ENCODE data around the gene PADI2. TPM values are rescaled to one million over a fixed set of nuclear protein-coding genes. Genes with fewer than 3 reads are reported as not detected.

PADI2 gene
- total and polyA plus RNA-seq, 2 donors (not counting 3 experiments of a cell fraction or from before 2014, with no cell fraction given): not detected

DNA sequence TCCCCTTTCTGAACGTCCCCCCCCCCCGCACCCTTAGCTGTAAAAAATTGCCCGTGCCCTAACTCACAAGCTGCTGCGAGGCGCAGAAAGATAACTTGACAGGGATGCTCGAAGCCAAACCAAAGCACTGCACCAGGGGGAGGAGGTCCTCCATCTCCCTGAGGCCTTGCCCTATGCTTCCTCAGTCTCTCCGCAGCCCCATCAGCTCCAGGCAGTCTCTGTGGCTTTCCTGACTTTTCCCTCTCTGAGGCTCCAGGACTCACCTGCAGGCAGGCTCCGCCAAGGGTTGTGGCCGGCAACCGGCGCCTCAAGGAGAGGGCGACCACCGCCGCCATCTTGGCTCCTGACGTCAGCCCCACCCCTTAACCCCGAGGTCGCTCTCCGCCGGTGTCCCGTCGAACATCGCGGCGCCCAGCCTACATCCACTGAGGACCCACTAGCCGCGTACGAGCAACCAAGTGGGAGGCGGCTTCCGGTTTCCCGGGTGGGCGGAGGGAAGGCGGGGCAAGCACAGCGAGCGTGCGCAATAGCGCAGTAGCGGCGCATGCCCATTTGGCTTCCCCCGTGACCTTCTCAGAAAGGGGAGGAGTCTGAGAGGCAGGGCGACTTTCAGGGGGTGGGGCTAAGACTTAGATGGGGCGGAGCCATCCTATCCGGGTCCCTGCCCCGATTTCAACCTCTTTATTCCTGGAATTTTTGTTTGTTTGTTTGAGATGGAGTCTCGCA lies 65.4 kb downstream of the PADI2 start, which contains the start of gene SDHB:
TSS of gene SDHB (minus strand) at position 348 of the 726 bp plus-strand sequence. CDS start at position 335, 13 bp downstream.
- no peak for TF ChIP-seq EZH2 (IDR thresholded peaks at IDR 0.05; ENCODE audit: borderline replicate concordance, low read depth, low read length, severe bottlenecking)
- TF ChIP-seq POLR2AphosphoS5 (IDR thresholded peaks at IDR 0.05; ENCODE audit: insufficient read depth, low read depth, low read length): peak; percentile 83
- TF ChIP-seq POLR2A (IDR thresholded peaks at IDR 0.05; ENCODE audit: low read depth, low read length): peak; percentile 84
- dilution Hi-C loops (cut with MboI; ENCODE audit: extremely low pct_ligation_motif_present, low sequenced_read_pairs) (no loop called here), intact Hi-C loops (cut with micrococcal nuclease) (loop anchor here (2.0 to 10.0 kb wide), 3 partner anchors 142 to 441 kb away; partner anchors contain the start of genes NBPF1 and RCC2)
- Histone ChIP-seq H3K27ac (ENCODE audit: insufficient read depth, low read depth, low read length) (peak within 1 kb of the TSS; percentile 62), H3K4me2 (ENCODE audit: insufficient read depth, low read length) (peak within 1 kb of the TSS; percentile 91), H2AFZ (ENCODE audit: low read depth, low read length) (peak within 1 kb of the TSS; percentile 84), H3K4me1 (ENCODE audit: control insufficient read depth, extremely low read depth, insufficient read depth, low read length) (peaks cover 8% of the 10 kb centered on the region), H3K4me3 (replicated peaks in 1 of 3; ENCODE audit: insufficient read depth in 1 of 3, low read depth in 1 of 3, low read length in 3 of 3) (peak within 1 kb of the TSS; percentile 67 to 85 (median 83)), H4K20me1 (replicated peaks; ENCODE audit: control insufficient read depth, extremely low read depth, insufficient read depth, low read length) (no peaks in the 10 kb centered on the region), H3K27me3 (ENCODE audit: control insufficient read depth in 2 of 2, insufficient read depth in 2 of 2, low read length in 2 of 2) (no peaks in the 10 kb centered on the region), H3K36me3 (ENCODE audit: control insufficient read depth in 2 of 2, extremely low read depth in 1 of 2, insufficient read depth in 2 of 2, low read length in 2 of 2) (peaks cover 0 to 7% of the 10 kb centered on the region in 2 experiments), H3K79me2 (ENCODE audit: control insufficient read depth, insufficient read depth, low read length) (peaks cover 33% of the 10 kb centered on the region), H3K9me3 (replicated peaks; ENCODE audit: control insufficient read depth, insufficient read depth, low read length) (no peaks in the 10 kb centered on the region), H3K9me1 (replicated peaks; ENCODE audit: control insufficient read depth, extremely low read depth, insufficient read depth, low read length) (no peaks in the 10 kb centered on the region), H3K9ac (replicated peaks; ENCODE audit: extremely low read depth, insufficient read depth, low read length) (peak within 1 kb of the TSS; percentile 77)
- no TSS peak for BruUV-seq (replicated peaks)
- CTCF ChIA-PET: no interaction called here
- POLR2A ChIA-PET: no interaction called here
- FAIRE-seq (peak; percentile 95), DNase-seq (ENCODE audit: low read depth, low spot score) (peak; percentile 100)

DNA sequence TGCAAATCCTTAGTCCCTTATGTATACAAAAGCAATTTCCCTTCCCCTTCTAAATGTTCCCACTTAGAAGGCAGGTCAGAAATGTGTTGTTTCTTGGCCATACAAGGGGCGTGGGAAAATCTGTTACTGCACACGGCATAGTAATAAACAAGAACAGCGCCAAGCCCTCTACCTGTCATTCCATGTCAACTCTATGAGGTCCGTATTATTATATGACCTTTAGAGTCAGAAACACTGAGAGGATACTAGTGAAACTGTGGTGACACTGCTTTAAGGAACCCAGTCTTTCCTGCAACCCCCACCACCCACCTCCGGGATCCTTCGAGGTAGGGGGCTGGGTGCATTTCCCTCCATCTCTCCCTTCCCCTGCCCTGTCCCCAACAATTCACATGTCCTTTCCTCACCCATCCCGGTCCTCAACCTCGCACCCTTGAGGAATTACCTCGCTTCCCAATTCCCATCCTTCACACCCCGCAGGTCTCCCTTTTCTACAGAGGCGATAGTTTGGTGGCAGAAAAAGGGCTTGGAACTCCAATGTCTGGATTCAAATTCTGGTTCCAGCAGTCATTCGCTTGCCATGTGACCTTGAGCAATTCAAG lies 66.1 kb downstream of the PADI2 start:
- H3K4me2 ChIP-seq (ENCODE audit: insufficient read depth, low read length): peak overlapping the region; percentile 91
- POLR2A ChIA-PET: no interaction called here
- peaks cover 0 to 7% of the 10 kb centered on the region in 2 experiments for H3K36me3 ChIP-seq (ENCODE audit: control insufficient read depth in 2 of 2, extremely low read depth in 1 of 2, insufficient read depth in 2 of 2, low read length in 2 of 2)
- peaks cover 35% of the 10 kb centered on the region for H3K79me2 ChIP-seq (ENCODE audit: control insufficient read depth, insufficient read depth, low read length)
- DNase-seq (ENCODE audit: low read depth, low spot score) (peak; percentile 24), FAIRE-seq (peak; percentile 43)
- H3K4me1 ChIP-seq (ENCODE audit: control insufficient read depth, extremely low read depth, insufficient read depth, low read length): peaks cover 8% of the 10 kb centered on the region
- CTCF ChIA-PET: no interaction called here
- H3K9me3 ChIP-seq (replicated peaks; ENCODE audit: control insufficient read depth, insufficient read depth, low read length): no peaks in the 10 kb centered on the region
- no peaks in the 10 kb centered on the region for H3K9me1 ChIP-seq (replicated peaks; ENCODE audit: control insufficient read depth, extremely low read depth, insufficient read depth, low read length)
- no peaks in the 10 kb centered on the region for H3K27me3 ChIP-seq (ENCODE audit: control insufficient read depth in 2 of 2, insufficient read depth in 2 of 2, low read length in 2 of 2)
- dilution Hi-C loops (cut with MboI; ENCODE audit: extremely low pct_ligation_motif_present, low sequenced_read_pairs): no loop called here
- H2AFZ ChIP-seq (ENCODE audit: low read depth, low read length): peak overlapping the region; percentile 14
- BruUV-seq (replicated peaks): no TSS peak
- intact Hi-C loops (cut with micrococcal nuclease): loop anchor here (5.0 to 10.0 kb wide), 2 partner anchors 141 to 382 kb away; partner anchors contain the start of gene RCC2
- peak overlapping the region; percentile 62 for H3K27ac ChIP-seq (ENCODE audit: insufficient read depth, low read depth, low read length)
- TF ChIP-seq, protein P1, sequence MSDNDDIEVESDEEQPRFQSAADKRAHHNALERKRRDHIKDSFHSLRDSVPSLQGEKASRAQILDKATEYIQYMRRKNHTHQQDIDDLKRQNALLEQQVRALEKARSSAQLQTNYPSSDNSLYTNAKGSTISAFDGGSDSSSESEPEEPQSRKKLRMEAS (IDR thresholded peaks at IDR 0.05; ENCODE audit: insufficient read depth, insufficient read length): no peak
- TF ChIP-seq GATA2 (IDR thresholded peaks at IDR 0.05; ENCODE audit: insufficient read depth, insufficient read length, low read depth, low read length): no peak
- TF ChIP-seq POLR2AphosphoS5 (IDR thresholded peaks at IDR 0.05; ENCODE audit: insufficient read depth, low read depth, low read length): no peak
- TF ChIP-seq POLR2A (IDR thresholded peaks at IDR 0.05; ENCODE audit: low read depth, low read length): no peak
- TF ChIP-seq EZH2 (IDR thresholded peaks at IDR 0.05; ENCODE audit: borderline replicate concordance, low read depth, low read length, severe bottlenecking): no peak
- TF ChIP-seq, protein P2, sequence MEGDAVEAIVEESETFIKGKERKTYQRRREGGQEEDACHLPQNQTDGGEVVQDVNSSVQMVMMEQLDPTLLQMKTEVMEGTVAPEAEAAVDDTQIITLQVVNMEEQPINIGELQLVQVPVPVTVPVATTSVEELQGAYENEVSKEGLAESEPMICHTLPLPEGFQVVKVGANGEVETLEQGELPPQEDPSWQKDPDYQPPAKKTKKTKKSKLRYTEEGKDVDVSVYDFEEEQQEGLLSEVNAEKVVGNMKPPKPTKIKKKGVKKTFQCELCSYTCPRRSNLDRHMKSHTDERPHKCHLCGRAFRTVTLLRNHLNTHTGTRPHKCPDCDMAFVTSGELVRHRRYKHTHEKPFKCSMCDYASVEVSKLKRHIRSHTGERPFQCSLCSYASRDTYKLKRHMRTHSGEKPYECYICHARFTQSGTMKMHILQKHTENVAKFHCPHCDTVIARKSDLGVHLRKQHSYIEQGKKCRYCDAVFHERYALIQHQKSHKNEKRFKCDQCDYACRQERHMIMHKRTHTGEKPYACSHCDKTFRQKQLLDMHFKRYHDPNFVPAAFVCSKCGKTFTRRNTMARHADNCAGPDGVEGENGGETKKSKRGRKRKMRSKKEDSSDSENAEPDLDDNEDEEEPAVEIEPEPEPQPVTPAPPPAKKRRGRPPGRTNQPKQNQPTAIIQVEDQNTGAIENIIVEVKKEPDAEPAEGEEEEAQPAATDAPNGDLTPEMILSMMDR (IDR thresholded peaks at IDR 0.05; ENCODE audit: extremely low read depth in 1 of 2, insufficient read depth in 1 of 2, low read depth in 1 of 2, low read length in 2 of 2): no peak
- no peak for TF ChIP-seq FOS (IDR thresholded peaks at IDR 0.05; ENCODE audit: borderline replicate concordance, insufficient read depth, low read length)
- TF ChIP-seq MYC (IDR thresholded peaks at IDR 0.05; ENCODE audit: low read depth, low read length): no peak
- peak overlapping the region; percentile 77 for H3K9ac ChIP-seq (replicated peaks; ENCODE audit: extremely low read depth, insufficient read depth, low read length)
- peak overlapping the region; percentile 67 to 85 (median 83) for H3K4me3 ChIP-seq (replicated peaks in 1 of 3; ENCODE audit: insufficient read depth in 1 of 3, low read depth in 1 of 3, low read length in 3 of 3)
- H4K20me1 ChIP-seq (replicated peaks; ENCODE audit: control insufficient read depth, extremely low read depth, insufficient read depth, low read length): no peaks in the 10 kb centered on the region
